Kidney epithelial cell (primary cell): ENCODE results near the gene SCRT2. TPM values are rescaled to one million over a fixed set of nuclear protein-coding genes. Genes with fewer than 3 reads are reported as not detected.

Experiments
- DNase-seq: peaks from one replicate; pipeline ENCODE4 v3.0.0-alpha.2; 2010; ENCODE audit warnings: low read depth
- H3K27me3 ChIP-seq: 2 replicates; pipeline ENCODE4 v1.6.0; 2011; ENCODE audit warnings: low read length; ENCODE audit not compliant: control insufficient read depth, insufficient read depth
- H3K36me3 ChIP-seq: 2 replicates; pipeline ENCODE4 v1.5.1; 2011; ENCODE audit warnings: low read length; ENCODE audit not compliant: control insufficient read depth, insufficient read depth
- H3K4me3 ChIP-seq: 2 replicates; pipeline ENCODE4 v1.5.1; 2011; ENCODE audit warnings: low read depth, mild to moderate bottlenecking, control low read depth, low read length
- CTCF ChIP-seq: IDR thresholded peaks from 2 replicates; pipeline ENCODE4 v1.5.1; 2011; ENCODE audit warnings: mild to moderate bottlenecking, moderate library complexity, low read length, control low read depth, inconsistent platforms; ENCODE audit not compliant: insufficient read depth, poor library complexity, severe bottlenecking
- total RNA-seq: library from RNA; depleted of rRNA; stranded (reverse); fragments of >200 nt; gene quantifications from 2 replicates; pipeline ENCODE4 v1.2.3, GENCODE V29; 2015

SCRT2 gene
- total RNA-seq, 1 donor from 2014 or later = not detected

- DNase-seq = no peak
- Histone ChIP-seq H3K27me3 (peaks cover 13% of the 10 kb centered on the region), H3K36me3 (no peaks in the 10 kb centered on the region), H3K4me3 (no peak overlapping the region)
- no peak for TF ChIP-seq CTCF
Measured at GRCh38 chr20:682123-682522, 6.5 kb upstream of the SCRT2 start.

- no peak for TF ChIP-seq CTCF
- H3K4me3 ChIP-seq = no peak overlapping the region
- DNase-seq = no peak
- peaks cover 23% of the 10 kb centered on the region for H3K27me3 ChIP-seq
- H3K36me3 ChIP-seq = no peaks in the 10 kb centered on the region
Measured at GRCh38 chr20:680638-681187, 5.1 kb upstream of the SCRT2 start.

GRCh38 chr20:677957-678356 is 2.4 kb upstream of the SCRT2 start:
- no peak for TF ChIP-seq CTCF

GRCh38 chr20:676967-677366 is 1.4 kb upstream of the SCRT2 start:
- TF ChIP-seq CTCF = no peak
- Histone ChIP-seq H3K4me3 (no peak overlapping the region), H3K27me3 (peaks cover 56% of the 10 kb centered on the region), H3K36me3 (no peaks in the 10 kb centered on the region)
- no peak for DNase-seq

More at GRCh38 chr20:677957-678356, 2.4 kb upstream of the SCRT2 start:
- H3K36me3 ChIP-seq = no peaks in the 10 kb centered on the region
- H3K4me3 ChIP-seq = no peak overlapping the region
- peaks cover 48% of the 10 kb centered on the region for H3K27me3 ChIP-seq
- no peak for DNase-seq

- no peaks in the 10 kb centered on the region for H3K36me3 ChIP-seq
- no peak for DNase-seq
- TF ChIP-seq CTCF = no peak
- peaks cover 61% of the 10 kb centered on the region for H3K27me3 ChIP-seq
- no peak overlapping the region for H3K4me3 ChIP-seq
Measured at GRCh38 chr20:676315-676937, 824 bp upstream of the SCRT2 start.

- Histone ChIP-seq H3K4me3 (no peak overlapping the region), H3K36me3 (no peaks in the 10 kb centered on the region), H3K27me3 (peaks cover 68% of the 10 kb centered on the region)
- no peak for DNase-seq
- no peak for TF ChIP-seq CTCF
Measured at GRCh38 chr20:675033-675452, 559 bp downstream of the SCRT2 start.
